ENCODE results near the gene RSPO3.
"Not testable (repeated sequence)": the region's sequence is repeated elsewhere in the genome, so short reads cannot be mapped to it uniquely, and the experiment has no call there.

The RSPO3 gene

DNA sequence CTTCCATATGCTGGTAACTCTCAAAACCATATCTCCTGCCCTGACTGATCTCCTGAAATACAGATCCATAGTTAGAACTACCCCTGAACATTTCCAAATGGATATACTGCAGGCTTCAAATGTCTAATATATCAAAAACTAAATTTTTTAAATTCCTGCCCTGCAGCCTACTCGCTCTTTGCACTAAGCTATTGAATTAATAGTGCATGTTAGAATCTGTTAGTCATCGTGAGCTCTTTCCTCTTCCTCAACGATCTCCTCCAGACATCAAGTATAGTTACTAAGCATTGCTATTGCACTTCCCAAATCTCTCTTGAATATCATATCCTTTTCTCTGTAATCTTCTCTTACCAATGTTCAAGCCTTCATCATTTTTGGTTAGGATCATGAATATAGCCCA is 26.0 kb upstream of the RSPO3 start:
- H3K4me2 ChIP-seq: no peak overlapping the region
- H3K4me3 ChIP-seq (IDR thresholded peaks at IDR 0.05; ENCODE audit: insufficient read depth, low read depth, low read length): no peak overlapping the region
- TF ChIP-seq, protein P1, sequence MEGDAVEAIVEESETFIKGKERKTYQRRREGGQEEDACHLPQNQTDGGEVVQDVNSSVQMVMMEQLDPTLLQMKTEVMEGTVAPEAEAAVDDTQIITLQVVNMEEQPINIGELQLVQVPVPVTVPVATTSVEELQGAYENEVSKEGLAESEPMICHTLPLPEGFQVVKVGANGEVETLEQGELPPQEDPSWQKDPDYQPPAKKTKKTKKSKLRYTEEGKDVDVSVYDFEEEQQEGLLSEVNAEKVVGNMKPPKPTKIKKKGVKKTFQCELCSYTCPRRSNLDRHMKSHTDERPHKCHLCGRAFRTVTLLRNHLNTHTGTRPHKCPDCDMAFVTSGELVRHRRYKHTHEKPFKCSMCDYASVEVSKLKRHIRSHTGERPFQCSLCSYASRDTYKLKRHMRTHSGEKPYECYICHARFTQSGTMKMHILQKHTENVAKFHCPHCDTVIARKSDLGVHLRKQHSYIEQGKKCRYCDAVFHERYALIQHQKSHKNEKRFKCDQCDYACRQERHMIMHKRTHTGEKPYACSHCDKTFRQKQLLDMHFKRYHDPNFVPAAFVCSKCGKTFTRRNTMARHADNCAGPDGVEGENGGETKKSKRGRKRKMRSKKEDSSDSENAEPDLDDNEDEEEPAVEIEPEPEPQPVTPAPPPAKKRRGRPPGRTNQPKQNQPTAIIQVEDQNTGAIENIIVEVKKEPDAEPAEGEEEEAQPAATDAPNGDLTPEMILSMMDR (conservative IDR thresholded peaks at IDR 0.05; ENCODE audit: low read depth, low read length): no peak
- H3K79me2 ChIP-seq (ENCODE audit: insufficient read depth, low read depth): no peaks in the 10 kb centered on the region
- H3K9ac ChIP-seq: no peak overlapping the region
- no peak overlapping the region for H2AFZ ChIP-seq (ENCODE audit: low read depth)
- no peaks in the 10 kb centered on the region for H4K20me1 ChIP-seq (ENCODE audit: insufficient read depth)
- no peaks in the 10 kb centered on the region for H3K27me3 ChIP-seq (ENCODE audit: insufficient read depth, low read depth)
- no peaks in the 10 kb centered on the region for H3K36me3 ChIP-seq (ENCODE audit: insufficient read depth)
- no peak overlapping the region for H3K27ac ChIP-seq
- H3K4me1 ChIP-seq (ENCODE audit: low read depth, poor library complexity, severe bottlenecking): no peaks in the 10 kb centered on the region

- Histone ChIP-seq H3K27me3 (ENCODE audit: insufficient read depth, low read depth) (no peaks in the 10 kb centered on the region), H2AFZ (ENCODE audit: low read depth) (no peak overlapping the region), H4K20me1 (ENCODE audit: insufficient read depth) (no peaks in the 10 kb centered on the region), H3K36me3 (ENCODE audit: insufficient read depth) (no peaks in the 10 kb centered on the region), H3K4me2 (no peak overlapping the region), H3K4me1 (ENCODE audit: low read depth, poor library complexity, severe bottlenecking) (no peaks in the 10 kb centered on the region), H3K4me3 (IDR thresholded peaks at IDR 0.05; ENCODE audit: insufficient read depth, low read depth, low read length) (no peak overlapping the region), H3K9ac (no peak overlapping the region), H3K79me2 (ENCODE audit: insufficient read depth, low read depth) (no peaks in the 10 kb centered on the region), H3K27ac (no peak overlapping the region)
- TF ChIP-seq, protein P1 (conservative IDR thresholded peaks at IDR 0.05; ENCODE audit: low read depth, low read length): no peak
Measured at GRCh38 chr6:127094791-127095190, 23.7 kb upstream of the RSPO3 start.

- Histone ChIP-seq H3K36me3 (ENCODE audit: insufficient read depth) (no peaks in the 10 kb centered on the region), H3K4me2 (no peak overlapping the region), H3K4me3 (IDR thresholded peaks at IDR 0.05; ENCODE audit: insufficient read depth, low read depth, low read length) (no peak overlapping the region), H4K20me1 (ENCODE audit: insufficient read depth) (no peaks in the 10 kb centered on the region), H3K27me3 (ENCODE audit: insufficient read depth, low read depth) (no peaks in the 10 kb centered on the region), H3K27ac (no peak overlapping the region), H3K9ac (no peak overlapping the region), H2AFZ (ENCODE audit: low read depth) (no peak overlapping the region), H3K79me2 (ENCODE audit: insufficient read depth, low read depth) (no peaks in the 10 kb centered on the region), H3K4me1 (ENCODE audit: low read depth, poor library complexity, severe bottlenecking) (no peaks in the 10 kb centered on the region)
- TF ChIP-seq, protein P1 (conservative IDR thresholded peaks at IDR 0.05; ENCODE audit: low read depth, low read length): no peak
Measured at GRCh38 chr6:127096167-127096566, 22.3 kb upstream of the RSPO3 start.

- not testable (repeated sequence) for H3K79me2 ChIP-seq (ENCODE audit: insufficient read depth, low read depth); H3K4me2 ChIP-seq; H3K4me3 ChIP-seq (IDR thresholded peaks at IDR 0.05; ENCODE audit: insufficient read depth, low read depth, low read length); H2AFZ ChIP-seq (ENCODE audit: low read depth); H3K36me3 ChIP-seq (ENCODE audit: insufficient read depth); H4K20me1 ChIP-seq (ENCODE audit: insufficient read depth); H3K9ac ChIP-seq; H3K4me1 ChIP-seq (ENCODE audit: low read depth, poor library complexity, severe bottlenecking); H3K27me3 ChIP-seq (ENCODE audit: insufficient read depth, low read depth); H3K27ac ChIP-seq
Measured at GRCh38 chr6:127097442-127097841, 21.0 kb upstream of the RSPO3 start.

DNA sequence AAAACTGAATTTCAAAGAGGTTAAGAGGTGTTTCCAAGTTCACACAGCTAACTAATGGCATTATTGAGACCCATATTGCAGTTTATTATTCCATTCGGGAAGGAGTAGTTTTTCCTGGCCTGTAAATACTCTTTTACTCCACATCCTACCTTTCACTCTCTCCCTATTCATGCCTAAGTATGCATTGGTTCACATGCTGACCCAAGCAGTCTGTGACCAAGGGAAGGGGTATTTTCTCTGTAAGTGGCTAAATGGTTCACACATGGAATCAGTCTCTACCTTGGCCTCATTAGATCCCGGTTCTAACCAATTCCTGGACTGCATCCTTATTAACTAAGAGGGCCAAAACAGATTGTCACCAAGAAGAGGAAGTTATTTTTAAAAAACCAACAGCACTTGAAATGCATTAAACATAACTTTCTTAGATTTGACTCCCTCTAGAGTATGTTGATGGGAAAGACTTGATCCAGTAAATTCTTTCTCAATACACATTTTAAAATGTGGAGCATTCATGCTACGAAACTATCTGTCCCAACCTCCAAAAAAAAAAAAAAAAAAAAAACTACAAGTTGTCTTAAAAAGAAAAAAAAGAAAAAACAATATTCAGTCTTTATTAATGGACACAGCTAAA is 17.8 kb upstream of the RSPO3 start:
- Histone ChIP-seq H3K4me1 (ENCODE audit: low read depth, poor library complexity, severe bottlenecking) (no peaks in the 10 kb centered on the region), H2AFZ (ENCODE audit: low read depth) (no peak overlapping the region), H3K4me3 (IDR thresholded peaks at IDR 0.05; ENCODE audit: insufficient read depth, low read depth, low read length) (no peak overlapping the region), H3K9ac (no peak overlapping the region), H3K4me2 (no peak overlapping the region), H3K27me3 (ENCODE audit: insufficient read depth, low read depth) (no peaks in the 10 kb centered on the region), H4K20me1 (ENCODE audit: insufficient read depth) (no peaks in the 10 kb centered on the region), H3K27ac (no peak overlapping the region), H3K79me2 (ENCODE audit: insufficient read depth, low read depth) (no peaks in the 10 kb centered on the region), H3K36me3 (ENCODE audit: insufficient read depth) (no peaks in the 10 kb centered on the region)
- TF ChIP-seq, protein P1 (conservative IDR thresholded peaks at IDR 0.05; ENCODE audit: low read depth, low read length): no peak
